ENCODE data around the gene MINDY1.
A peak's percentile ranks its signal among the peaks of the same experiment; 100 is the strongest.

DNA sequence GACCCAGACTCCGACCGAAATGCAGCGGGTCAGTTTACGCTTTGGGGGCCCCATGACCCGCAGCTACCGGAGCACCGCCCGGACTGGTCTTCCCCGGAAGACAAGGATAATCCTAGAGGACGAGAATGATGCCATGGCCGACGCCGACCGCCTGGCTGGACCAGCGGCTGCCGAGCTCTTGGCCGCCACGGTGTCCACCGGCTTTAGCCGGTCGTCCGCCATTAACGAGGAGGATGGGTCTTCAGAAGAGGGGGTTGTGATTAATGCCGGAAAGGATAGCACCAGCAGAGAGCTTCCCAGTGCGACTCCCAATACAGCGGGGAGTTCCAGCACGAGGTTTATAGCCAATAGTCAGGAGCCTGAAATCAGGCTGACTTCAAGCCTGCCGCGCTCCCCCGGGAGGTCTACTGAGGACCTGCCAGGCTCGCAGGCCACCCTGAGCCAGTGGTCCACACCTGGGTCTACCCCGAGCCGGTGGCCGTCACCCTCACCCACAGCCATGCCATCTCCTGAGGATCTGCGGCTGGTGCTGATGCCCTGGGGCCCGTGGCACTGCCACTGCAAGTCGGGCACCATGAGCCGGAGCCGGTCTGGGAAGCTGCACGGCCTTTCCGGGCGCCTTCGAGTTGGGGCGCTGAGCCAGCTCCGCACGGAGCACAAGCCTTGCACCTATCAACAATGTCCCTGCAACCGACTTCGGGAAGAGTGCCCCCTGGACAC is 41.4 kb upstream of the MINDY1 start:
- TF ChIP-seq, protein P1, sequence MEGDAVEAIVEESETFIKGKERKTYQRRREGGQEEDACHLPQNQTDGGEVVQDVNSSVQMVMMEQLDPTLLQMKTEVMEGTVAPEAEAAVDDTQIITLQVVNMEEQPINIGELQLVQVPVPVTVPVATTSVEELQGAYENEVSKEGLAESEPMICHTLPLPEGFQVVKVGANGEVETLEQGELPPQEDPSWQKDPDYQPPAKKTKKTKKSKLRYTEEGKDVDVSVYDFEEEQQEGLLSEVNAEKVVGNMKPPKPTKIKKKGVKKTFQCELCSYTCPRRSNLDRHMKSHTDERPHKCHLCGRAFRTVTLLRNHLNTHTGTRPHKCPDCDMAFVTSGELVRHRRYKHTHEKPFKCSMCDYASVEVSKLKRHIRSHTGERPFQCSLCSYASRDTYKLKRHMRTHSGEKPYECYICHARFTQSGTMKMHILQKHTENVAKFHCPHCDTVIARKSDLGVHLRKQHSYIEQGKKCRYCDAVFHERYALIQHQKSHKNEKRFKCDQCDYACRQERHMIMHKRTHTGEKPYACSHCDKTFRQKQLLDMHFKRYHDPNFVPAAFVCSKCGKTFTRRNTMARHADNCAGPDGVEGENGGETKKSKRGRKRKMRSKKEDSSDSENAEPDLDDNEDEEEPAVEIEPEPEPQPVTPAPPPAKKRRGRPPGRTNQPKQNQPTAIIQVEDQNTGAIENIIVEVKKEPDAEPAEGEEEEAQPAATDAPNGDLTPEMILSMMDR (IDR thresholded peaks at IDR 0.05 in 2 of 3, conservative IDR thresholded peaks at IDR 0.05 in 1 of 3; ENCODE audit: control insufficient read depth in 2 of 3, extremely low read depth in 1 of 3, insufficient read depth in 1 of 3, low read depth in 3 of 3, low read length in 3 of 3): peak in 2 of 3 experiments; percentile 47 to 54; a peak in 5 of 6 replicates
- TF ChIP-seq ZBED1 (IDR thresholded peaks at IDR 0.05; ENCODE audit: borderline replicate concordance): no peak
- no peak for TF ChIP-seq ZNF274 (IDR thresholded peaks at IDR 0.05; ENCODE audit: insufficient read depth, insufficient read length)
- TF ChIP-seq DPF2 (IDR thresholded peaks at IDR 0.05): 0 out of 2 replicates have a peak, but pooled peaks have one; percentile 54
- TF ChIP-seq GABPA (IDR thresholded peaks at IDR 0.05; ENCODE audit: low read depth): no peak
- TF ChIP-seq RAD21 (IDR thresholded peaks at IDR 0.05; ENCODE audit: insufficient read depth, low read depth, low read length): no peak
- TF ChIP-seq, protein P2, sequence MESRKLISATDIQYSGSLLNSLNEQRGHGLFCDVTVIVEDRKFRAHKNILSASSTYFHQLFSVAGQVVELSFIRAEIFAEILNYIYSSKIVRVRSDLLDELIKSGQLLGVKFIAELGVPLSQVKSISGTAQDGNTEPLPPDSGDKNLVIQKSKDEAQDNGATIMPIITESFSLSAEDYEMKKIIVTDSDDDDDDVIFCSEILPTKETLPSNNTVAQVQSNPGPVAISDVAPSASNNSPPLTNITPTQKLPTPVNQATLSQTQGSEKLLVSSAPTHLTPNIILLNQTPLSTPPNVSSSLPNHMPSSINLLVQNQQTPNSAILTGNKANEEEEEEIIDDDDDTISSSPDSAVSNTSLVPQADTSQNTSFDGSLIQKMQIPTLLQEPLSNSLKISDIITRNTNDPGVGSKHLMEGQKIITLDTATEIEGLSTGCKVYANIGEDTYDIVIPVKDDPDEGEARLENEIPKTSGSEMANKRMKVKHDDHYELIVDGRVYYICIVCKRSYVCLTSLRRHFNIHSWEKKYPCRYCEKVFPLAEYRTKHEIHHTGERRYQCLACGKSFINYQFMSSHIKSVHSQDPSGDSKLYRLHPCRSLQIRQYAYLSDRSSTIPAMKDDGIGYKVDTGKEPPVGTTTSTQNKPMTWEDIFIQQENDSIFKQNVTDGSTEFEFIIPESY (IDR thresholded peaks at IDR 0.05): no peak
- TF ChIP-seq MYC (IDR thresholded peaks at IDR 0.05; ENCODE audit: insufficient read depth, insufficient read length, insufficient replicate concordance, low read length, severe bottlenecking): no peak
